HG02798 (cell line): ENCODE measurements around the gene SNCG.
"Not testable (repeated sequence)": the region's sequence is repeated elsewhere in the genome, so short reads cannot be mapped to it uniquely, and the experiment has no call there.

Experiments used
- ATAC-seq: cut with Tn5 transposase; IDR thresholded peaks from one replicate; pipeline ENCODE4 v1.9.1; 2021; ENCODE audit warnings: mild to moderate bottlenecking; ENCODE audit not compliant: unreplicated experiment, poor library complexity

SNCG gene

GRCh38 chr10:86944471-86944870 lies 13.9 kb upstream of the SNCG start:
- ATAC-seq = no peak

DNA sequence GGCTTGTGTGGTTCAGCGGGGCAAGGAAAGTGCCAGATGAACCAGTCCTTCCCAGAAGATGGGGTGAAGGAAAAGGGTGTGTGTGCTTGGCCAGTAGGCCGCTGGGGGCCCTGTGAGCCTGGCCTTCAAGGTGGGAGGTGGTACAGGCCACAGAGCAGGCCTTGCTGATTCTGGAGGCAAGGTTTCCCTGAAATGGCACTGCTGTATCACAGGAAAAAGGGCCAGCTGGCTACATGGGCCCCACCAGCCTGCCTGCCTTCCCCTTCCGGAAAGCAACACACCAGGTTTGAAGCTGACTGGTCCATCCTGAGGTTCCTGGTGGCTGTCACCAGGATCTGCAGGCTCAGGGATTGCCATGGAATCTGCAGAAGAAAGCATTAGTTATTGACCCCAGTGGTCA lies 13.5 kb upstream of the SNCG start:
- ATAC-seq = no peak

- ATAC-seq = no peak
Measured at GRCh38 chr10:86945361-86946212, 12.8 kb upstream of the SNCG start.

GRCh38 chr10:86946213-86947155 lies 11.9 kb upstream of the SNCG start:
- ATAC-seq = no peak

DNA sequence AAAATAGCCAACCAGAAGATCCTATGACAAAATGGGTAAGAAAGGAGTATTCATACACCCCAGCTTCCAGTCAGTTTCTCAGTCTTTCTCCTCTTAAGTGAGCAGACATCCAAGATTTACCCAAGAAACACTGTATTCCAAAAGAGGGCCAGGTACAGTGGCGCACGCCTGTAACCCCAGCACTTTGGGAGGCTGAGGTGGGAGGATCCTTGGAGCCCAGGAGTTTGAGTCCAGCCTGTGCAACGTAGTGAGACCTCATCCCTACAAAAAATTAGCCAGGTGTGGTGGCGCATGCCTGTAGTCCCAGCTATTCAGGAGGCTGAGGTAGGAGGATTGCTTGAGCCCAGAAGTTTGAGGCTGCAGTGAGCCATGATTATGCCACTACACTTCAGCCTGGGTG lies 10.6 kb upstream of the SNCG start:
- not testable (repeated sequence) for ATAC-seq

DNA sequence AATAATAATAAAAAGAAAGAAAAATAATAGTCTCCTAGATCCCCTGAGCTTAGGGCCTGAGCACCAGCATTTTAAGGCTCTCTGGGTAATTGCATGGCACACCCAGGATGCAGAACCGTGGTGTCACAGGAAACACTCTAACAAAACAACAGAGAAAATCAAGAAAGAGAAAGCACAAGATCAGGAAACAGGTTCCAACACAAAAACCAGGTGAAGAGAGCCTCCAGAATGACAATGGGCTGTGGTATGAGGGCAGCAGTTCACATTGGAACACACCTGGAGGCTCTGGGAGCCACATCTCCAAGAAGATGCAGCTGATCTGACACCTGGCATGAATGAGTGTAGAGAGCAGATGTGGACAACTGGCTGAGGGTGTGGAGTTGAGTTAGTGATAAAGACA lies 8.1 kb upstream of the SNCG start:
- no peak for ATAC-seq

GRCh38 chr10:86951184-86951761 lies 7.1 kb upstream of the SNCG start:
- no peak for ATAC-seq

DNA sequence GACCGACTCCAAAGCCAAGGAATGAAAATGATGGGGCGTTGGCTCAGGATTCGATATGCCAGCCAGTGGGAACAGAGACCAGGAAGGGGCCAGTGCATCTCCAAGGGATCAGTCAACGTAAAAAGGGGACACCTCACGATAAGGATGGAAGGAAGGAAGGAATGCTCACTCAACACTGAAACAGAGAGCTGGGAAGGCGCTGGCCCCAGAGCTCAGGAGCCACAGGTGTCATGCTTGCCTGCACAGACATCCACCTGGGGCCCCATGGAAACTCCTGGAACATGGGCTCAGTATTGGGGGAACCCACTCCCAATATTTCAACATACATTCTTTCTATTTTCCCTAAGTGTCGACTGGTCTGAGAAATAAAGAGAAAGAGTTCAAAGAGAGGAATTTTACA lies 6.3 kb upstream of the SNCG start:
- ATAC-seq = no peak

DNA sequence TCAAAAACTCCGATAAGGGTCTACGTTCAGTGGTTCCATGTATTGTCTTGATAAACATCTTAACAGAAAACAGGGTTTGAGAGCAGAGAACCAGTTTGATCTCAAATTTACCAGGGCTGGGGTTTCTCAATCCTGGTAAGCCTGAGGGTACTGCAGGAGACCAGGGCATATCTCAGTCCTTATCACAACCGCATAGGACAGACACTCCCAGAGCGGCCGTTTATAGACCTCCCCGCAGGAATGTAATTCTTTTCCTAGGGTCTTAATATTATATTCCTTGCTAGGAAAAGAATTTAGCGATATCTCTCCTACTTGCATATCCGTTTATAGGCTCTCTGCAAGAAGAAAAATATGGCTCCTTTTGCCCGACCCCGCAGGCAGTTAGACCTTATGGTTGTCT lies 5.7 kb upstream of the SNCG start:
- ATAC-seq = not testable (repeated sequence)

- no peak for ATAC-seq
Measured at GRCh38 chr10:86953747-86954680, 4.4 kb upstream of the SNCG start.

DNA sequence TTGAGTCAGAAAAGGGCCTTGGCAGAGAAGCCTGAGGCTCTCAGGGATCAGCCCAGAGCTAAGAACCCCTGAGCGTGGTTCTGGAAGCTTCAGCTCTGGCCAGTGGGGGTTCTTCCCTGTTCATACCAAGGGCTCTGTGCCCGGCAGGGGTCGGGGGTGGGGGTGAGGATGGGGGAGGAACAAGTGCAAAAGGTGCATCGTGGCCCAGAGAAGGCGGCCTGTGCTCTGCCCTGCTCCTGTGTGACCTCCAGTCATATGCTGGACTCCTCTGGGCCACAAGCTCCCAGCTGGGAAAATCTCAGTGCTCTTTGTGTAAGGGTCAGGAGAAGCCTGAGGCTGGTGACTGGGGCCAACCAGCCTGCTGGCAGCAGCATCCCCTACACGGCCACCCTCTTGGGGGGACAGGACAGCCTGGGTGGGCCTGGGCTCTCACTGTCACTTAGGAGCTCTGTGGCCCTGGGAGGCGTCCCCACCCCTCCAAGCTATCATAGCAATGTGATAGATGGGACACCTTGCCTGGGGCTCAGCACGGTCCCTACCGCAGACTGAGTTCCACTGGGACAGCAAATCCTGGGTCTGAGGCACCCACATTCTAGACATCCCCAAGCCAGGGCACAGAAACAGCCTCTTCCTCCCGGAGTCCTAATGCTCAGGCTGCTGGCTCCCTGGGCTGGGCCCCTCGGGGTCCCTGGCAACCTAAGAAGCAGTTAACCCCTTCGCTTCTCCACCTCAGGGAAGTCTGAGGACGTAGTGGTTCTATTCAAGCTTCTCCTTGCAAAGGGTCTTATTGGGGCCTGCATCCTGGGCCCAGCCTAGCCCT lies 3.5 kb upstream of the SNCG start:
- ATAC-seq = no peak

DNA sequence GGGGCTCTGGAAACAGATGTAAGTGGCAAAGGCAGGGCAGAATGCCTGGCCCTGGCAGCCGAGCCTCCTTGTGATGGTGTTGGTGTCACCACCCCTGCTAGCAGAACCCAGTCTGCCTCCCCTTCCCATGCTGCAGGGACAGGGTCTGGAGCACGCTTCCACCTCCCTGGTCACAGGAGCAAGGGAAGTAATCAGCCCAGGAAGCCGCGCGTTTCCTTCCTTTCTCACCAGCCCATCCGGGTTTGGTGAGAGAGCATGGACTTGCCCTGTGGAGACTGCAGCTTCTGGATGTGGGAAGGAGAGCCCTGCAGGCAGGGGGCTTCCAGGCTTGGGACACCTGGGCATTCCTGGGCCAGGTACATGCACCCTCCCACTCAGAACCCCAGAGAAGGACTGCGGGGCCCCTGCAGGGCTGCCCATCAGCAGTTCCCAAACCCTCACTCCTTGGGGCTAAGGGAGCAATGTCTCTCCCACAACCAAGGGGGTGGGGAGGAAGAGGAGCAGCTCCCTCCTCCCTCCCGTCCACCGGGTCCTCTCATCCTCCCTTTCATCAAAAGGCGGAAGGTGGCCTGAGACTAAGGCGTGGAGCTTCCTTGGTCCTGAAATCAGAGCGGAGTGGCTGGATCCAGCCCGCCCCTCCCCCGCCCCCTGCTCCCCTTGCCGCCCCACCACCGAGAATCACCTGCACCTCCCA lies 2.8 kb upstream of the SNCG start:
- ATAC-seq = no peak

GRCh38 chr10:86956195-86956847 lies 2.1 kb upstream of the SNCG start:
- no peak for ATAC-seq

DNA sequence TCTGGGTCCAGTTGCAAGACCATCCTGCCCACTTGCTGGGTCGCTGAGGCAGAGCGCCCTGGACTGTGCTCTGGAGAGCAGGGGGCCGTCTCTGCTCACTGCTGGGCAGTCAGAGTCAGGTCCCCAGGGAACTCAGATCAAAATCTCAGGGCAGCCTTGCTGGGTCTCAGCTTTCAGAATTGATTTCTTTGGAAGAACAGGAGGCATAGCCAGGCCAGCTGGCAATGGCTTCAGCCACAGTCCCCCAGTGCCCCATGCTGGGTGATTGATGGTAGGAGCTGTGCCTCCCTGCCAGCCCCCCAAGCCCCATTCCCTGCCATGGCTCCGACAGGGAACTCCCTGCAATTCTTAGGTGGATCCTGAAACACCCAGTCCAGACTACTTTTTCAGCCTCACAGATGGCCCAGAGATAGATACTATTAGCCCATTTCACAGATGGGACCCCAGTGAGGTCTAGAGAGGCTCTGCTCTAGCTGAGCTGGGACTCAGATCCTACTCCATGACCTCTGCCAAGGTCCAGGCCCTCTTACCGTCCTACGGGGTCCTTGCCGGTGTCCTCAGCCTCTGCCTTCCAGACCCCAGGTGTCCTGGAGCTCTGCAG lies 1.5 kb upstream of the SNCG start:
- no peak for ATAC-seq

DNA sequence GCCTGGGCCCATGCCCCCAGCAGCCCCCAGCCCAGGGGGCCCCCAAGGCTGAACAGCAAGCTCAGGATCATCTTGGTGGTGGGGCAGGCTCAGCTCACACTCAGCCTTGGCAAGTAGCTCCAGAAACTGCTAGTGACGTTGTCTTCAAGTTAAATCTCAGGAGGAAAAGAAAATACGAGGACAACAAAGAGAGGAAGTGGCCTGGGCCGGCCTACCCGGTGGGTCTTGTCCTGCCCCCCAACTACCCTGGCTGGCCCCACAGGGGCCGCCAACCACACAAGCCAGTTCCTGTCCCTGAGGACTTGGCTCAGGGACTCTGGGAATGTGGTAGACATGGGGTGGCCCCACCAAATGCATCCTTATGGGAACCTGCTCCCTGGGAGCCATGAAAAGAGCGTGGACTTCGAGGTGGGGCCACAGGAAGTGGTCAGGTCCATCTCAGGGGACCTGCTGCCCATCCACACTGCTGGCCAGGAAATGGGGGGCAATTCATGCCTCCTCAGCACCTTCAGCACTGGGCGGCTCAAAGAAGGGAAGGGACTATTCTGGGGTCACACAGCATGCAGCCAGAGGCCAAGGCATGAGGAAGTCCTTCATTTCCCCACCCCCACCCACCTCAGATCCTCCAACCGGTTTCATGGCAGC lies 806 bp upstream of the SNCG start, which contains the start of gene MMRN2:
Gene MMRN2 (minus strand): TSS at position 145 of the 645 bp plus-strand sequence. CDS start 74 bp downstream, at position 71.
- no peak for ATAC-seq

DNA sequence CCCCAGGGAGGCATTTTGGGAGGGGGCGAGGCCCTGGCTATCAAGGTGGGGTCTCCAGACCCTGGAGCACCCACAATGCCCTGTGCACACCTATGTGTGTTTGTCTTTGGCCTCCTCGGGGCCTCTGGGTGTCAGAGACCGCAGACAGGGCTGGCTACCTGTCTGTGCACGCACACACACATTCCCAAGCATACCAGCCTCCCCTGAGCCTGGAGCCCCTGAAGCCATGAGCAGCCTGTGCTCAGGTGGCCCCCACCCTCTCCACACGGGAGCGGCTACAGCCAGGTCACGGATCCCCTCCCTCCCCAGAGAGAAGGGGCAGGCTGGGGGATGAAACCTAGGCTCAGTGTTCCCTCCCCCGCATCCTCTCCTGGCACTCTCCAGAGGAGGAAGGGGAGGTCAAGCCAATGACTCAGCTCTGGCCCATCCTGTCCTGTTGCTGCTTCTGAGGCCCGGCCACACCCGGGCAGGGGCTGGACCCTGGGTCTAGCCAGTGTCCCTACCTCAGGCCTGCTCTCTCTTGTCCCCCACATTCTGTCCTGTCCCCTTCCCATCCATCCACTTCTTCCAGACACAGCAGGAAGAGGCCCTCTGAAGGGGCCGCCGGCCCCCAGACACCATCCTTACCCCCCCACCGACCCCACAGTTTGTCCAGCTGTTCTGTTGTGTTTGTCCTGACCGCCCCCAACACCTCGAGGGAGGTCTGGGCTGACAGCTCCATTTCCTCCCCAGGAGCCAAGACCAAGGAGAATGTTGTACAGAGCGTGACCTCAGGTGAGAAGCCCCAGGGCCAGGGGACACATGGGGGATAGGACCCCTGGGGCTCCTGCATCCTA lies 720 bp downstream of the SNCG start:
- ATAC-seq = no peak
